Esophagus squamous epithelium (tissue), 5 donors: ENCODE measurements around the gene CDH18. TPM values are rescaled to one million over a fixed set of nuclear protein-coding genes. Genes with fewer than 3 reads are reported as not detected.

Experiments used
- DNase-seq: peaks from one replicate; lab custom pipeline; 2025; lab: John Stamatoyannopoulos, UW
- H3K27ac ChIP-seq, 4 donors: fragments of 200-600 bp; sonication (generic); one replicate each; pipeline ENCODE4 v1.5.1; 2016 to 2019; ENCODE audit warnings: mild to moderate bottlenecking in 1 of 4
- H3K27me3 ChIP-seq, 4 donors: fragments of 200-600 bp; sonication (generic); 1 replicate in 3 of 4; 2 replicates in 1 of 4; pipeline versions ENCODE4 v1.5.1 to v1.6.0; 2017 to 2021; ENCODE audit warnings: antibody characterized with exemption in 1 of 4
- H3K36me3 ChIP-seq, 3 donors: fragments of 200-600 bp; sonication (generic); one replicate each; pipeline ENCODE4 v1.5.1; 2016 to 2019
- H3K4me1 ChIP-seq, 3 donors: fragments of 200-600 bp; sonication (generic); one replicate each; pipeline ENCODE4 v1.5.1; 2017 to 2019
- H3K4me3 ChIP-seq, 4 donors: fragments of 200-600 bp; sonication (generic); 1 replicate in 3 of 4; 2 replicates in 1 of 4; pipeline ENCODE4 v1.5.1; 2016 to 2019; ENCODE audit warnings: mild to moderate bottlenecking in 2 of 4, moderate library complexity in 1 of 4
- H3K9me3 ChIP-seq, 3 donors: fragments of 200-600 bp; sonication (generic); one replicate each; pipeline ENCODE4 v1.5.1; 2016 to 2019
- CTCF ChIP-seq, 6 experiments: fragments of 450-650 bp in 4 of 6; fragments of 200-600 bp in 2 of 6; sonication (generic) in 2 of 6; IDR thresholded peaks; one replicate each; pipeline ENCODE4 v1.5.1; 2016 to 2019; ENCODE audit warnings: antibody characterized with exemption in 6 of 6, mild to moderate bottlenecking in 4 of 6, moderate library complexity in 4 of 6
- POLR2A ChIP-seq, 4 donors: fragments of 450-650 bp; IDR thresholded peaks; one replicate each; pipeline ENCODE4 v1.6.1; 2017; ENCODE audit warnings: antibody characterized with exemption in 4 of 4, mild to moderate bottlenecking in 4 of 4, moderate library complexity in 3 of 4
- WGBS, 2 donors: methylation state at CpG; one replicate each; pipeline ENCODE4 v1.1.5; 2018; 5-methylcytosine and 5-hydroxymethylcytosine counted together
- intact Hi-C: fragments of 100-400 bp; cut with DNase I; formaldehyde crosslinking; loops from one replicate; pipeline ENCODE4 v1.15.0; 2022
- total RNA-seq, 4 donors: library from RNA; depleted of rRNA; stranded (reverse); fragments of >200 nt; gene quantifications; one replicate each; pipeline ENCODE4 v1.1.0, GENCODE V29; 2016
- donor health status: DM: yes; HTN: yes; CAD: no.

Gene CDH18
- total RNA-seq, 4 donors from 2014 or later: not detected

GRCh38 chr5:19462019-19462418 is 526.0 kb downstream of the CDH18 start:
- Histone ChIP-seq H3K27ac (no peak overlapping the region), H3K36me3 (no peaks in the 10 kb centered on the region), H3K4me3 (no peak overlapping the region), H3K4me1 (no peaks in the 10 kb centered on the region), H3K27me3 (no peaks in the 10 kb centered on the region), H3K9me3 (no peaks in the 10 kb centered on the region)
- 43 to 68% methylated on average over 1 of the region's 1 CpG for WGBS, 2 donors
- no peak for TF ChIP-seq CTCF (IDR thresholded peaks at IDR 0.05)
- no peak for TF ChIP-seq POLR2A (IDR thresholded peaks at IDR 0.05)
- intact Hi-C loops: no loop called here
- no peak for DNase-seq

- Histone ChIP-seq H3K27me3 (no peaks in the 10 kb centered on the region), H3K27ac (no peak overlapping the region), H3K9me3 (no peaks in the 10 kb centered on the region), H3K4me3 (no peak overlapping the region), H3K4me1 (no peaks in the 10 kb centered on the region), H3K36me3 (no peaks in the 10 kb centered on the region)
- intact Hi-C loops: no loop called here
- DNase-seq: no peak
- TF ChIP-seq CTCF (IDR thresholded peaks at IDR 0.05): no peak
- TF ChIP-seq POLR2A (IDR thresholded peaks at IDR 0.05): no peak
- WGBS, 2 donors: 83 to 86% methylated on average over 3 of the region's 3 CpGs
These were observed 563.5 kb downstream of the CDH18 start for GRCh38 chr5:19424506-19424905.
